ENCODE results near the gene PRMT2.

PRMT2 gene

DNA sequence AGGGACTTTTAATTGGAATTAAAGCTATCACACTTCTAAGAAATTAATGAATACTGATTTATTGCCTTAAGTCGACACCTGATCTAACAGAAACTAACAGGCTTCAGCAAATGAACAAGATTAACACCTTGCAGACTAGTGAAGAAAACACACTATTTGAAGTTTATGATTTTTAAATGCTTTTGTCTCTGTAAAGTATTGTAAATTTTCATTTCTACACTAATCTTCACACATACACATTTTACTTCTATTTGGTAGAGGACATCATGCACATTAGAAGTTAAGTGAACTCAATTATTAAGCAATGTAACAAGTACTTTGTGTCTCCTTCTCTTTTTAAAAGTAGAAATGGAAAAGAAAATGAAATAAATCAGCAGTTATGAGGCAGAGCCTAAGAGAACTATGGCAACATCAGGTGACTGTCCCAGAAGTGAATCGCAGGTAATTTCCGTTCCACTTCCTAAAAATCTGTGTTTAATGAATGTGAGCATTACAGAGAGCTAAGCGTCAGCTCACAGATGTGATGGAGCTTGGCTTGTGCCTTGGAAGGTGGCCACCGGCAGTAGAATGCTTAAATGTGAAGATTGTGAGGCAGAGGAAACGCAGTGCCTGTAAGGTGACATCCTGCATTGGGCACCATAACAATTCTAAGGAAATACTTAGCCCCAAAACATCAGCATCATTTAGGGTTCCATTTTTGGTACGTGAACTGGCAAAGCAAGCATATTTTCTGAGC is 1.2 kb downstream of the PRMT2 start:
- DNase-seq: no peak
- in situ Hi-C loops (cut with HindIII; ENCODE audit: low pct_ligation_motif_present, low pct_unique_long_range_greater_than_20kb, low sequenced_read_pairs): no loop called here

DNA sequence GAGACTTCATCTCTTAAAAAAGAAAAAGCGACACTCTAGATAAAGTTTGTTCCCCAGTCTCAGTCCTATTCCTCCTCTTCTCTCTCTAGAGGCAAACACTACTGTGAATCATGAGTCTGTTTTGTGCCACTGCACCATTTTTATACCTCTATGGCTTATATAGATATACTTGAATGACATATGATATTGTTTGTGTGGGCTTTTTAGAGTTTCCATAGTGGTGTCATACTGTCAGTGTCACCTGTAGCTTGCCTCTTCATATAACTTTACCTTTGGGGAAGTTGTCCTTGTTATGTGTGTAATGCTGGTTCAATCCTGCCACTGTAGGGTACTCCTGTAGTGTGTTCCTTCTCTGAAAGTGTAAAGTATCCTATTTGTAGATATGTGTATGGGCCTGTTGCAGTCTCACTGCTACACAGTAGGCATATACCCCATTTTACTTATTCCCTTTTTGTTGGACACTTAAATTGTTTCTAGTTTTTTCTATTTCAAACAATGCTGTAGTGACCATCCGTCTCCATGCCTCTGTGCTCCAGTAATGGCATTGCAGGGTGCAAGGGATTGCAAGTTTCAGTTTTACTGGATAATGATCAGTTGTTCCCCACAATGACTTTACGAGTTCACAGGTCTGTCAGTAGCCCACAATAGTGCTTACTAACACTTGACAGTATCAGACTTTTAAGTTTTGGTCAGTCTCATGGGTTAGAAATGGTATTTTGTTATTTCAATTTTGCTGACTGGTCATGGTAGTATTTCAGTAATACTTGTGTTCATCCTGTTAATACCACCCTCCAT is 2.7 kb downstream of the PRMT2 start:
- in situ Hi-C loops (cut with HindIII; ENCODE audit: low pct_ligation_motif_present, low pct_unique_long_range_greater_than_20kb, low sequenced_read_pairs): no loop called here

DNA sequence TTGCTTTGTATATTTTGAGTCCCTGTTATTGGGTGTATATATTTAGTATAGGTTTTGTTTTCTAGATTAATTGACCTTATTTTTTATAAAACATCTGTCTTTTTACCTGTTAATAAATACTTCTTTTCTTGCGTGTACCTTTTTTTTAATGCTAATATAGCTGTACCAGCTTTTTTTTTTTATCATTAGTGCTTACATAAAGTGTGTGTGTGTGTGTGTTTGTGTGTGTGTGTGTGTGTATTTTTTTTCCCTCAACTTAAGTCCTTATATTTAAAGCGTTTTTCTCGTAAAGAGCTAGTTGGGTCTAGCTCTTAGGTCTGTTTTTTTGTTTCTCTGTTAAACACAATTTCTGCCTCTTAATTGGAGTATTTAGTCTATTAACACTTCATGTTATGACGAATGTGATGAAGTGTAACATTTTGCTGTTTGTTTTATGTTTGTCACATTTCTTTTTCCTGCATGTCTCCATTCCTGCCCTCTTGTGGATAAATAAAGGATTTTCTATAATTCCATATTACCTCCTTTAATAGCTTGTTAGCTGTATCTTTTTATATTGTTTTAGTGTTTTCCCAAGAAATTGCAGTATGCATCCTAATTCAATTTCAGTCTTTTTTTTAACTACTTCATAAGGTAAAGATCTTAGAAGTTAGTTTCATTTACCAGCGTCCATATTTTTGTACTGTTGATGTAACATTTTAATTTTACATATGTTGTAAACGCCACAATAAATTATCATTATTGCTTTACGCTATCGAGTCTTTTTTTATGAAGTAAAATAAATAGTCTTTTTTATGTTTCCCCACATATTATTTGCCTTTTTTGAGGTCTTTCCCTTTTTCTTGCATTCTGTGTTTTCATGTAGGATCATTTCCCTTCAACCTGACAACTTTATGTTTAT is 4.3 kb downstream of the PRMT2 start:
- in situ Hi-C loops (cut with HindIII; ENCODE audit: low pct_ligation_motif_present, low pct_unique_long_range_greater_than_20kb, low sequenced_read_pairs): no loop called here
- peak; percentile 38 for DNase-seq

More for the DNA sequence above, 2.7 kb downstream of the PRMT2 start:
- DNase-seq: no peak

DNA sequence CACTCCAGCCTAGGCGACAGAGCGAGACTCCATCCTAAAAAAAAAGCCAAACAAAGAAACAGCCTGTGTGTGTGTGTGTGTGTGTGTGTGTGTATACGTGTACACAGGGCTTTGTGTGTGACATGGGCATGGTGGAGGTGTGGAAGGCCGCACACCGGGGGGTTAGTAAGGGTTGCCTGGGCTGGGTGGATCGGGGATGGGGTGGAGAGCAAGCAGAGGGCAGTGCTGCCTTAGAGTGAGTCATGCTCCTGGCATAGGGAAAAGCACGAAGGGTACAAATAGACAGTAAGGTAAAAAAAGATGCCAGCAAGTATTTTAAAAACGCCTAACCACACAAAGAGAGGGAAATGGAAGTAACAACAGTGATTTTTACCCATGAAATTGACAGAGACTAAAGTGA is 6.2 kb downstream of the PRMT2 start:
- in situ Hi-C loops (cut with HindIII; ENCODE audit: low pct_ligation_motif_present, low pct_unique_long_range_greater_than_20kb, low sequenced_read_pairs): no loop called here
- DNase-seq: no peak

DNA sequence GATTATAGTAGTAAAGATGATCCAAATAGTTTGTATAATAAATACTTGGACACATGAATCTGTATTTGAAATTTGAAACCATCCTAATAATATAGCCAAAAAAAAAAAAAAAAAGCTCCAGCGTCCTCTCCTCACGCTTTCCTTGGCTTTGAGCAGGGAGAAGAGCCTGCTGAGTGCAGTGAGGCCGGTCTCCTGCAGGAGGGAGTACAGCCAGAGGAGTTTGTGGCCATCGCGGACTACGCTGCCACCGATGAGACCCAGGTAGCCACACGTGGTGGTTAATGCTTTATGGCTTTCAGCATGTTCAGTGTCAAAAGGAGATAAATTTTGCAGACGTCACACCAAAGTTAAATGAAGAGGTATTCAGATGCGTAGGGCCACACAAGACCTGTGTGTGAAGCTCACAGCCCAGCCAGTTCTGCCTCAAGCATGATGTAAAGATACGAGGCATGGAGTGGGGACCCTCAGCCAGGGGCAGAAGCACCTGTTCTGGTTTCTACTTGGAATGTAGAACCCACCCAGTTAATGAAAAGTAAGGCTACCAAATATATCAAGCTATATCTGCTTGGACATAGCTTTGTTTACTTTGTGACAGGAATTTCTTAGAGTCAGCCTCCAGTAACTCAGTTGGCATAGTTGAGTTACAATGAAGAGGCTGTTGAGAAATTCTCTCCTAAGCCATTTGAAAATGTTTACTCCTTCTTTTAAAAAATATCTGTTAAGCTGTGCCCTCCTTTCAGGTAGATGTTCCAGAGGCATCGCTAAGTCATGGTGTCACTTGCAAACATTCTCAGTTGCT is 8.1 kb downstream of the PRMT2 start:
- in situ Hi-C loops (cut with HindIII; ENCODE audit: low pct_ligation_motif_present, low pct_unique_long_range_greater_than_20kb, low sequenced_read_pairs): no loop called here
- DNase-seq: no peak

DNA sequence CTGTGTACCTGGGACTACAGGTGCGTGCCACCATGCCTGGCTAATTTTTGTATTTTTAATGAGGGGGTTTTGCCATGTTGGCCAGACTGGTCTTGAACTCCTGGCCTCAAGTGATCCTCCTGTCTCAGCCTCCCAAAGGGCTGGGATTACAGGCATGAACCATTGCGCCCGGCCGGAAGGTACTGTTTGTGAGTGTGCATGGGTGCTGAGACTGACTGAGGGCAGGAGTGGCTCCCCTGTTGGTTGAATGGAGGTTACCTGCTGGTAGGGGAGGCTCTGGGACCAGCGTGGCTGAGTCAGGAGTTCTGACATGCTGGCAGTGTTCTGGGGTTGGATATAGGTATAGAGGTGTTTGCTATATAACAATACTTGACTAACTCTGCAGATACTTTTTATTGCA is 10.4 kb downstream of the PRMT2 start:
- no peak for DNase-seq
- in situ Hi-C loops (cut with HindIII; ENCODE audit: low pct_ligation_motif_present, low pct_unique_long_range_greater_than_20kb, low sequenced_read_pairs): no loop called here

DNA sequence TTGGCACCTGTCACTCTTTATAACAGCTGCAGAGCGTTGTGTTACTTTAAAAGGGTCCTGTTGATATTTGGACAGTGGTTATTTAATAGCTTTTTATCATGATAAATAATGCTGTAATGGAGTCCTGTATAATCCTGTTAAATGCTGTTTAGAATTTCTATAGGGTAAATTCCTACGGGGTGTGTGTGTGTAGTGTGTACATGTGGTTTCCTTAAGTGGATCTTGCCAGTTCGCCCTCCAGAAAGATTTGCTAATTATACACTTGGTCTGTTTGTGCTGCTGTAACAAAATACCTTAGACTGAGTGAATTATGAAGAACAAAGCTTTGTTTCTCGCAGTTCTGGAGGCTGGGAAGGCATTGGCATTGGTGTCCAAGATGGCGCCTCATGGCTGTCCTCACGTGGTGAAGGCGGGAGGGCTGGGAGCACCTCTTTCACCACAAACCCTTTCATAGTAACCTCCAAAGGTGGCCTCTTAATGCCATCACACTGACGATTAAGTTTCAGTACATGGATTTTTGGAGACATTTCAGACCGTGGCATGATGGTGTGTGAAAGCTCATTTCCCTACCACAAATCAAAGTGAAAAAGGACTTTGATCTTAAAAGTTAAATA is 11.2 kb downstream of the PRMT2 start:
- DNase-seq: no peak
- in situ Hi-C loops (cut with HindIII; ENCODE audit: low pct_ligation_motif_present, low pct_unique_long_range_greater_than_20kb, low sequenced_read_pairs): no loop called here

DNA sequence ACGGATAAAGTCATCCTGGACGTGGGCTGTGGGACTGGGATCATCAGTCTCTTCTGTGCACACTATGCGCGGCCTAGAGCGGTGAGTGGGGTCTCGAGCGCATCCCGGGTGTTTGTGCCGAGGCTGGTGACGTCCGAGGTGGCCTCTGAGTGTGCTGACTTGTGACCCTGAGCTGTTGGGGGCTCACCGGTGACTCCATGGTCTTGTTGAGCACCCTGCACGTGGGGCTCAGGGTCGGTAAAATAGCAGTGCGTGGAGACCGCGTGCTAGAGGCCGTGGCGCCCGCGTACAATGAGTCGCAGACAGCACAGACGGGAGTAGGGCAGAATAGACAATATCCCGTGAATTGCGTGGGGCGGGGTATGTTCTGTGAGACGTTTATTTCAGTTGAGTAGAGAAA is 13.1 kb downstream of the PRMT2 start:
- no peak for DNase-seq
- in situ Hi-C loops (cut with HindIII; ENCODE audit: low pct_ligation_motif_present, low pct_unique_long_range_greater_than_20kb, low sequenced_read_pairs): no loop called here

DNA sequence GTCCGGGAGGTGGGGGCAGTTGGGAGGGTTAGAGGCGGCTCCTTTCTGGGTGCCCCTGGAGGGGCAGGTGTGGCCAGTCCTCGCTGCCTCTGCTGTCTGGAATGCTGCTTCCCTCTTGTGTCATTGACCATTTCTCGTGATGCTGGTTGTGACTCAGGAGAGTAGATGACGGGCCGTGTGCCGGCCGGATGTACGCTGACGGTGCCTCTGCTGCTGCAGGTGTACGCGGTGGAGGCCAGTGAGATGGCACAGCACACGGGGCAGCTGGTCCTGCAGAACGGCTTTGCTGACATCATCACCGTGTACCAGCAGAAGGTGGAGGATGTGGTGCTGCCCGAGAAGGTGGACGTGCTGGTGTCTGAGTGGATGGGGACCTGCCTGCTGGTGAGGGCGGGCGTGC is 13.9 kb downstream of the PRMT2 start:
- DNase-seq: no peak
- in situ Hi-C loops (cut with HindIII; ENCODE audit: low pct_ligation_motif_present, low pct_unique_long_range_greater_than_20kb, low sequenced_read_pairs): no loop called here

DNA sequence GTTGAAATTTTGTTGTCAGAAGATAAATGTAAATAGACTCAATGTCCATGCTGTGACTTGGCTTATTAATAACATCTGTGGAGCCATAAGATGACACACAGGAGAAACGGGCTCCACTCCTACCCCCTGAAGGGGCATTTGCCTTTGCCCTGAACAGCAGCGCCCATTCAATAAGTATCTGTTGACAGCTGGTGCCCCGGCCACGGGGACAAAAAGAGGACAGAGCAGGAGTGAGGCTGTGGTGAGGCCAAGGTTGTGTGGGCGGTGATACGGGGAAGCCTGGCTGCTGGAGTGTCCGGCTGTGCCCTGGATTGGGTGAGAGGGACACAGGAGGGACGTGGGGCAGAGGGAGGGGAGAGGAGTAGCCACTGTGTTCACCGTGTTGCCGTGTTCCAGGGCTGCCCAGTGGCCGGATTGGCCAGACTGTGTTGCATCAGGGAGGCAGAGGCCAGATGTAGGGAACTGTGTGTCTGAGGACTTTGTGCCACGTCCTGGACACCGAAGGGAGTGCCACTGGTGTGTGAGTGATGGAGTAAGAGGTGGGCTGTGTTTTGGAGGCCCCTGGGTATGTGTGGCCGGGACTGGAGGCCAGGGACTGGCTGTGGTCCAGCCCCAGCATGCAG is 15.1 kb downstream of the PRMT2 start:
- DNase-seq: no peak
- in situ Hi-C loops (cut with HindIII; ENCODE audit: low pct_ligation_motif_present, low pct_unique_long_range_greater_than_20kb, low sequenced_read_pairs): no loop called here

DNA sequence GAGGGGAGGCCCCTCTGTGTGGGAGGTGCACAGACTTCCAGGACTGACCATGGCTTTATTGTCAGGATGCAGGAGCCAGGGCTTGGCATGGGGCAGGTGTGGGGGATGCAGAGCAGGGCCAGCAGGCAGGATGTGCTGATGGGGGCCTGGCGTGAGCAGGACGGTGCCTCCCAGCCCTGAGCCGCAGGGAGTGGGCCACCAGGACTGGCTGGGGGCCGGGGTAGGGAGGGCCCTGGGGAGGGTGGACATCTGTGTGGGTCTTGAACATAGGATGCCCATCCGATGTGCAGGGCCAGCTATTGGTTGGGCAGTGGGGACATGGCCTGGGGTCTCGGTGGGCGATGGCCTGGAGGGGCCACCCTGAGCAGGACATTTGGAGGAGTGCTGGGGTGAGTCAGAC is 15.6 kb downstream of the PRMT2 start:
- no peak for DNase-seq
- in situ Hi-C loops (cut with HindIII; ENCODE audit: low pct_ligation_motif_present, low pct_unique_long_range_greater_than_20kb, low sequenced_read_pairs): no loop called here

DNA sequence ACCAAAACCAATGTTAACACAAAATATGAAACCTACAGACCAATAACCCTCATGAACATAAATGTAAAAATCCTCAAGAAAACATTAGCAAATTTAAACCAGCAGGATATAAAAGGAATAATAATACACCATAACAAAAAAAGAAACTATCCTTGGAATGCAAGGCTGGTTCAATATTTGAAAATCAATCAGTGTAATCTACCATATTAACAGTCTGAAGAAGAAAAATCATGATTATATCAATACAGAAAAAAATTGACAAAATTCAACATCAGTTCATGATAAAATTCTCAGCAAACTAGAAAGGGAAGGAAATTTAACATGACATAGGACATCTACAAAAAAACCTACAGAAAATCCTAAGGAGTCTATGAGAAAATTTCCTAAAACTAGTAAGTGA is 19.8 kb downstream of the PRMT2 start:
- in situ Hi-C loops (cut with HindIII; ENCODE audit: low pct_ligation_motif_present, low pct_unique_long_range_greater_than_20kb, low sequenced_read_pairs): no loop called here
- DNase-seq: no peak

DNA sequence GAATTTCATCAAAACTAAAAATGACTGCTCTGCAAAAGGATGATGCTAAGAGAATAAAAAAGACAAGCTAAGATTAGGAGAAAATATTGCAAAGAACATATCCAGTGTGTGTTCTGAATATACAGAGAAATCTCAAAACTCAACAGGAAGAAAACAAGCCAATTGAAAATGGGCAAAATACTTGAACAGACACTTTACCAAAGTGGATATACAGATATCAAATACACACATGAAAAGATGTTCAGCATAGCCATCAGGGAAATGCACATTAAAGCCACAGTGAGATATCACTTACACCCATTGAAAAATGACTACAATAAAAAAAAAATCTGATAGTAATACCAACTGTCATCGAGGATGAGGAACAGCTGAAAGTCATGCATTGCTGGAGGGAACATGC is 21.3 kb downstream of the PRMT2 start:
- no peak for DNase-seq
- in situ Hi-C loops (cut with HindIII; ENCODE audit: low pct_ligation_motif_present, low pct_unique_long_range_greater_than_20kb, low sequenced_read_pairs): no loop called here

DNA sequence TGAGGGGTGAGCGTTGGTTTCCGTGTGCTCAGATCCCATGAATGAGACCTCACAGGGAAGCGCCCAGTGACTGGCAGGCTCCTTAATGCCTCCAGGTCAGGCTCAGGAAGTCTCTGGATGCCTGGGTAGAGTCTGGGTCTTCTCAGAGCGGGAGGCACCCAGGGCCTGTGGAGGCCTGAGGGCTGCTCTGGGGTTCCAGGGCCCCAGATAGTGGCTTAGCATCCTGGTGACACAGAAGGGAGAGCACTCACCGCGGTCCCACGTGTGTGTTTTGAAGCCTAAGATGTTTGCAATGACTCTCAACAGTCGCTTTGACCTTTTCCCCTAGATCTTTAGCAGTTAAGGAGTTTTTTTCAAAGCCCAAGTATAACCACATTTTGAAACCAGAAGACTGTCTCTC is 25.0 kb downstream of the PRMT2 start:
- DNase-seq: no peak
- in situ Hi-C loops (cut with HindIII; ENCODE audit: low pct_ligation_motif_present, low pct_unique_long_range_greater_than_20kb, low sequenced_read_pairs): no loop called here

DNA sequence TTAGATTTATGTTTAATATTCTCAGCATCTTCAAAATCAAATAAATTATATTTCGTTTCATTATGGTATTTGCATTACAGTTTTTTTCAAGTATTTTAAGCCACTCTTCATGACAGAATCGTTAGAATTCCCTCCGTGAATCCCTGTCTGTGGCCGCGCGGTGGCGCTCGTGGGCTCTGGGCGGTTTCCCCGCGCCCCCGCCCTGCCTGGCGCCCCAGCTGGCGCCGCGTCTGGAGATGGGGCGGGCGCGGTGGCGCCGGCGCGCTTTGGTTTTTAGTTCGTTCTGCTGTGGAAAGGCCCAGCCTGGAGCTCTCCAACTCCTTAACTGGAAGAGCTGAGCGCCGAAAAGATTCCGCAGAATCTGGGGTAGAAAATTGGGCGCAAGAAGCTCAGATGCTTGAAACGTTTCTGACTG is 25.7 kb downstream of the PRMT2 start:
- DNase-seq: no peak
- in situ Hi-C loops (cut with HindIII; ENCODE audit: low pct_ligation_motif_present, low pct_unique_long_range_greater_than_20kb, low sequenced_read_pairs): no loop called here

DNA sequence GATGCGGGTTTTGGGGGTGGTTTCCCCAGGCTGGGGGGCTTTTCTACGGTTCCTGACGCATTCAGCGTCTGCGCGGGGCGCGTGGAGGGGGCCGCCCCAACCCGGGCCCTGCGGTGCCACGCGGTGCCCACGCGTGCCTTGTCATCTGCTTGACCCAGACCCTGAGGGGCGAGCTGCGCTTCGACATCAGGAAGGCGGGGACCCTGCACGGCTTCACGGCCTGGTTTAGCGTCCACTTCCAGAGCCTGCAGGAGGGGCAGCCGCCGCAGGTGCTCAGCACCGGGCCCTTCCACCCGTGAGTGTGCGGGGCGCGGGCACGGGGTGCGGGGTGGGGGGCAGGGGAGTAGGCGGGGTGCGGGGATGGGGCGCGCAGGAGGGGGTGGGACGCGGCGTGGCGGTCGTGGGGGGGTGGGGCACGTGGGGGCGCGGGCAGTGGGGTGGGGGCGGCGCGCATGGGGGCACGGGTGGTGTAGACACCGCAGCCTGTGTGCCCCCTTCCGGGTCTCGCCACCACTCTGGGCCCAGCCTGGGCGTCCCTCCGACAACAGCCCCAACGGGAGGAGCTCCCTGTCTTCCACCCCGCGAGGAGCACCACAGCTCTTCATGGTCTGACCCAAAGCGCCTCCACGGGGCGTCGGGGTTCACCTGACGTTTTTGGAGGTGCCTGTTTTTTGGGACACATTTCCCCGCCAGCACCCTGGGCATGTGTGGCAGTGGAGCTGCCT is 26.3 kb downstream of the PRMT2 start:
- in situ Hi-C loops (cut with HindIII; ENCODE audit: low pct_ligation_motif_present, low pct_unique_long_range_greater_than_20kb, low sequenced_read_pairs): no loop called here
- DNase-seq: no peak

DNA sequence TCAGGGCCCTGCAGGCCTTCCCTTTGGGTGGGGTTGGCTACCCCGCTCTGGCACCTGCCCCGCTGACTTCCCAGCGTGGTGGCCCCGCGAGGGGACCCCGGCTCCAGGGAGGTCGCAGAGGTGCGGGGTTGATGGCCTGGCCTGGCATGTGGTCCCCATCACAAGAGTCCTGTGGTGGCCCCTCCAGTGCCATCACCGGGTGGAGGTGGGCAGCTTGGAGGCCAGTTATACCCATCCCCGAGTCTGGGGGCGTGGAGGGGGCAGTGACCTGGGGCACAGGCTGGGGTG is 26.8 kb downstream of the PRMT2 start:
- DNase-seq: no peak

More for the DNA sequence above, 26.8 kb downstream of the PRMT2 start:
- in situ Hi-C loops (cut with HindIII; ENCODE audit: low pct_ligation_motif_present, low pct_unique_long_range_greater_than_20kb, low sequenced_read_pairs): no loop called here

Measured in ACHN (cell line).